ENCODE measurements around the gene KRTAP10-11.

Gene KRTAP10-11

DNA sequence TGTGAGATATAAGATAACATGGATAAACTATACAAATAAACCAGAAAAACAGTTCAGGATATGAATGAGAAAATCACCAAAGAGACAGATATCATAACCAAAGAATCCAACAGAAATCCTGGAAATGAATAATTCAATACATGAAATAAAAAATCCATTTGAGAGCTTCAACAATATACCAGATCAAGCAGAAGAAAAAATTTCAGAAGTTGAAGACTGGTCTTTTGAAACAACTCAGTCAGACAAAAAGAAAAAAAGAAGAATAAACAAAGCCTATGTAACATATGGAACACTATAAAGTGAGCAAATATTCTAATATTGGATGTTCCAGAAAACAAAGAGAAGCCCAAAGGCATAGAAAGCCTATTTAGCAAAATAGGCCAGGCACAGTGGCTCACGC lies 25.7 kb downstream of the KRTAP10-11 start:
- TF ChIP-seq, protein P1, sequence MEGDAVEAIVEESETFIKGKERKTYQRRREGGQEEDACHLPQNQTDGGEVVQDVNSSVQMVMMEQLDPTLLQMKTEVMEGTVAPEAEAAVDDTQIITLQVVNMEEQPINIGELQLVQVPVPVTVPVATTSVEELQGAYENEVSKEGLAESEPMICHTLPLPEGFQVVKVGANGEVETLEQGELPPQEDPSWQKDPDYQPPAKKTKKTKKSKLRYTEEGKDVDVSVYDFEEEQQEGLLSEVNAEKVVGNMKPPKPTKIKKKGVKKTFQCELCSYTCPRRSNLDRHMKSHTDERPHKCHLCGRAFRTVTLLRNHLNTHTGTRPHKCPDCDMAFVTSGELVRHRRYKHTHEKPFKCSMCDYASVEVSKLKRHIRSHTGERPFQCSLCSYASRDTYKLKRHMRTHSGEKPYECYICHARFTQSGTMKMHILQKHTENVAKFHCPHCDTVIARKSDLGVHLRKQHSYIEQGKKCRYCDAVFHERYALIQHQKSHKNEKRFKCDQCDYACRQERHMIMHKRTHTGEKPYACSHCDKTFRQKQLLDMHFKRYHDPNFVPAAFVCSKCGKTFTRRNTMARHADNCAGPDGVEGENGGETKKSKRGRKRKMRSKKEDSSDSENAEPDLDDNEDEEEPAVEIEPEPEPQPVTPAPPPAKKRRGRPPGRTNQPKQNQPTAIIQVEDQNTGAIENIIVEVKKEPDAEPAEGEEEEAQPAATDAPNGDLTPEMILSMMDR (IDR thresholded peaks at IDR 0.05; ENCODE audit: extremely low read depth, insufficient read depth, missing control alignments): no peak
- in situ Hi-C loops (cut with MboI; ENCODE audit: low pct_unique_long_range_greater_than_20kb, low sequenced_read_pairs, unreplicated experiment): no loop called here
- DNase-seq (ENCODE audit: low spot score): no peak

DNA sequence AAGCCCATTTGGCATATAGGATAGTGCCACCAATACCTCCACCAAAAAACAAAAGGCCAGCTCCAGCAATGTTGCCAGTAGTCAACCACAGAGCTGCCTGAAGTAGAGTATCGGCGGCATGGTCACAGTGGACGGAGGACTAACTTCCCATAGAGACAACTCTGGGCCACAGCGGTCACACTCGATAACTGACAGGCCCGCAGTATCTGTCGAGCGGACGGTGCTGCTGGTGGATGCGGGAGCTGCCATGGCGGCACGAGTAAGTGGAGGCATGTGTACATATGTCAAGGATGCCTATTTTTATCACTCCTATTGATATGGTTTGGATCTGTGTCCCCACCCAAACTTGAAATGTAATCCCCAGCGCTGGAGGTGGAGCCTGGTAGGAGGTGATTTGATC lies 31.7 kb downstream of the KRTAP10-11 start:
- in situ Hi-C loops (cut with MboI; ENCODE audit: low pct_unique_long_range_greater_than_20kb, low sequenced_read_pairs, unreplicated experiment): no loop called here
- TF ChIP-seq, protein P1 (IDR thresholded peaks at IDR 0.05; ENCODE audit: extremely low read depth, insufficient read depth, missing control alignments): no peak
- no peak for DNase-seq (ENCODE audit: low spot score)

DNA sequence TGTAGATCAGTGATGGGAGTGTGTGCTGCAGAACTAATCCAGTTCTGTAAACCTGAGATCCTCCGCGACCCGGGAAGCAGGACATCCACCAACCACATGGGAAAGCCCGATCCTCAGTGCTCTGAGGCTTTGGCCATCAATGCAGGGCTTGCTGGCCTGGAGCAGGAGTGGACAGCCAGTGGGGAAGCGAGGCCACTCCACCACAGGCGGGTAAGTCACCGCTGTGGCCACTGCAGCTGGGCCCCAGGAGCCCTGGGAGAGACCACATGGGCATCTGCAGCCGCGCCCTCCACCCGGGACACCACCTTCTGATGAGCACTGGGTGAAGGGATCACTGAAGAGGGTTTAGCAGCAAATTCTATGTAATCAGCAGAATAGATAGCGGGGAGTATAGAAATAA lies 34.9 kb downstream of the KRTAP10-11 start:
- in situ Hi-C loops (cut with MboI; ENCODE audit: low pct_unique_long_range_greater_than_20kb, low sequenced_read_pairs, unreplicated experiment): no loop called here
- DNase-seq (ENCODE audit: low spot score): no peak
- TF ChIP-seq, protein P1 (IDR thresholded peaks at IDR 0.05; ENCODE audit: extremely low read depth, insufficient read depth, missing control alignments): no peak

DNA sequence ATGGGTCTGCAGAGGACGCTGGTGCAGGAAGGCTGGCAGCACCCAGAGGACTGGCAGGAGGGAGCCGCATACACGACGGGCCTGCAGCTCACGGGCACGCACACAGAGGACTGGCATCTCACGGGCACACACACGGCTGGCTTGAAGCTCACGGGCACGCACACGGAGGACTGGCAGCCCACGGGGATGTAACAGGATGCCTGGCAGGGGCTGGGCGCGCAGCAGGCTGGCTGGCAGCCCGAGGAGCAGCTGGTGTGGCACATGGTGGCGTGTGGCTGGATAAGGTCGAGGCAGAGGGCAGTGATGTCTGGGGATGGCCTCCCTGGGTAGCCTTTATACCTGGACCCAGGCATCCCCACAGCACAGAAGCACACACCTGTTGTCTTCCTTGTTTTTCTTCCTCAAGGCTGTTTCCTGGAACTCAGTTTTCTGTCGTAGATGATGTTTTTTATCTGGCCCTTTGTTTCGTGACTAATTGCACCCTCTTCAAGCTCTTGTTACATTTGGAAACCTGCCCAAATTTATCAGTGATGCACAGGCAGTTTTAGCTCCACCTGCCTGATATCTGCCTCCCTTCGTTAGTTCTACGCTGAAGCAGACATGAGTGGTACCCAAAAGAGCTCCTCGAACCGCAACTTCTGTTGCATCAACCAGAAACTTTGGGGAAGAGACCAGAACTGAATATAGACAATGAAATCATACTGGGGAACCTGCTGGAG lies 35.8 kb downstream of the KRTAP10-11 start, which contains the start of gene KRTAP12-1:
Gene KRTAP12-1, minus strand, starts transcription at position 303 of the 719 bp plus-strand sequence. Its CDS starts 40 bp downstream, at position 263.
- TF ChIP-seq, protein P1 (IDR thresholded peaks at IDR 0.05; ENCODE audit: extremely low read depth, insufficient read depth, missing control alignments): no peak
- DNase-seq (ENCODE audit: low spot score): no peak
- in situ Hi-C loops (cut with MboI; ENCODE audit: low pct_unique_long_range_greater_than_20kb, low sequenced_read_pairs, unreplicated experiment): no loop called here

DNA sequence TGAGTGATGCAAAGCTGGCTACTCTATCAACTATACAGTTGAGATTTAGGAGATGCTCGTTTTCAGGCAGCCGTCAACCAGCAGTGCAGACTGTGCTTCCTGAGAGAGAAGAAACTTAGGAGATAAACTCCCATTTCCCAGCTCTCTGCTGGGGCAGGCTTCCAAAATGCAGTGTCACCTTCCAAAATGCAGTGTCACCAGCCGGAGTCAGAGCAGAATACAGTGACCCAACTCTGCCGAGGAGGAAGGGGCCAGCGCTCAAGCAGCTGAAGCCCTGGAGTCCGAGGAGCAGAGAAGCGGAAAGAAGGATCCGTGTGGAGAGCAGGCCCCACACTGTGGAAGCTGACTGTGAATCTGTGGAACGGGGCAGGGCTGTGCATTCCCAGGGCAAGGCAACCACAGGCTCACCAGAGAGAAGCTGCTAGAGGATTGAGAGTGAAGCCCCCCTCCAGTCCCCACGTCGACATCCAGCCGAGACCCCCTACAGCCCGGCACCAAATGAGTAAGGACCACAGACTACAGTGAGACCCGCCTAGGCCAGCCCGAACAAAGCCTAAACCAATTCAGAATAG lies 36.5 kb downstream of the KRTAP10-11 start:
- no peak for DNase-seq (ENCODE audit: low spot score)
- TF ChIP-seq, protein P1 (IDR thresholded peaks at IDR 0.05; ENCODE audit: extremely low read depth, insufficient read depth, missing control alignments): no peak
- in situ Hi-C loops (cut with MboI; ENCODE audit: low pct_unique_long_range_greater_than_20kb, low sequenced_read_pairs, unreplicated experiment): no loop called here

DNA sequence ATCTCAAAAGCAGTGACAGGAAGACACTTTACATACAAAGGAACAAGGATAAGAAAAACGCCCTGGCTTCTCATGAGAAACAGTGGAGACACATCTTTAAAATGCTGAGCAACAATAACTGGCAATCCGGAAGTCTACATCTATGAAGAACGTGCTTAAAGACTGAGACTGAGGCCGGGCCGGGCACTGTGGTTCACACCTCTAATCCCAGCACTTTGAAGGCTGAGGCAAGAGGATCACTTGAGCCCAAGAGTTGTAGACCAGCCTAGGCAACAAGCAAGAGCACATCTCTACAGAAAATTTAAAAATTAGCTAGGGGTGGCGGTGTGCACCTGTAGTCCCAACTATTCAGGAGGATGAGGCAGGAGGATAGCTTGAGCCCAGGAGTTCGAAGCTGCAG lies 37.9 kb downstream of the KRTAP10-11 start:
- in situ Hi-C loops (cut with MboI; ENCODE audit: low pct_unique_long_range_greater_than_20kb, low sequenced_read_pairs, unreplicated experiment): no loop called here
- TF ChIP-seq, protein P1 (IDR thresholded peaks at IDR 0.05; ENCODE audit: extremely low read depth, insufficient read depth, missing control alignments): no peak
- no peak for DNase-seq (ENCODE audit: low spot score)

Measured in GM13977 (cell line).